HEK293T (cell line): Measurements from ENCODE around the gene CTNNA2.

Source experiments
- HDGF ChIP-seq: fragments of 450-650 bp; IDR thresholded peaks from 2 replicates; pipeline ENCODE4 v1.6.1; 2017; ENCODE audit warnings: antibody characterized with exemption, borderline replicate concordance
- TARDBP ChIP-seq: fragments of 450-650 bp; IDR thresholded peaks from 2 replicates; pipeline ENCODE4 v1.6.1; 2016

- TF ChIP-seq HDGF = no peak
- no peak for TF ChIP-seq TARDBP
Observed at GRCh38 chr2:80186262-80186661, 673.4 kb downstream of the CTNNA2 start.
